Measurements from ENCODE around the gene ARMC9. TPM values are rescaled to one million over a fixed set of nuclear protein-coding genes. Genes with fewer than 3 reads are reported as not detected.
"Not testable (repeated sequence)": the region's sequence is repeated elsewhere in the genome, so short reads cannot be mapped to it uniquely, and the experiment has no call there.

ARMC9 gene
- polyA plus RNA-seq, 1 donor, result 3.9 TPM

DNA sequence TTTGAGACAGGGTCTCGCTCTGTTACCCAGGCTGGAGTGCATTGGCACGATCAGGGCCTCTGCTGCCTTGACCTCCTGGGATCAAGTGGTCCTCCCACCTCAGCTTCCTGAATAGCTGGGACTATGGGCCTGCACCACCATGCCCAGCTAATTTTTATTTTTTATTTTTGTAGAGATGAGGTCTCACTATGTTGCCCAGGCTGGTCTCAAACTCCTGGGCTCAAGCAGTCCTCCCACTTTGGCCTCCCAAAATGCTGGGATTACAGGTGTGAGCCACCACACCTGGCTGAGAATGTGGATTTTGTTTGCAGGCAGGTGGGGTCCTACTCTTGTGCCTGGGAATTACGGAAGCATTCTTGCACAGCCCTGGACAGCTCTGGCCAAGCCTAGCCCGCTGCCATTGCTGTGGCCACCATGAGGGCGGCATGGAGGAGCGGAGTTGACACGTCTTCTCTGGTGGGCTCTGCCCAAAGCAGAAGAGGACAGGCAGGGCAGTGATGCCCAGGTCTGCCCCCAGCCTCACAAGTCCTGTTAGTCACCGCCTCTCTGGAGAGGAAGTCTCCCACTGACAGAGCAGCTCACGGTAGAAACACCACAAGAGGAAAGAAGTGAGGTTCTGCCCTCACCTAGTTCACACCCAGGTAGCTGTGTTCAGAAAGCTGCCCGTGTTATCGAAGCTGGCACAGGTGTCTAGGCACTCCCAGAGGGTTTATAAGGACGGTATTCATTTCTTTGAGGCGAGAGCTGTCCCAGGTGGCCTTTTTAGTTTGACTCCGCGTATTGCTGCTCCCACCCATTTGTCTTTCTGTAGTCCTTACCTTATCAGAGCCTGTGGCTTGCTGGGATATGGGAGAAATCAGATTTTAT, 46.2 kb downstream of the ARMC9 start:
- no peak for DNase-seq (ENCODE audit: low read depth)

GRCh38 chr2:231245249-231246094, 47.0 kb downstream of the ARMC9 start:
- DNase-seq (ENCODE audit: low read depth), result no peak

DNA sequence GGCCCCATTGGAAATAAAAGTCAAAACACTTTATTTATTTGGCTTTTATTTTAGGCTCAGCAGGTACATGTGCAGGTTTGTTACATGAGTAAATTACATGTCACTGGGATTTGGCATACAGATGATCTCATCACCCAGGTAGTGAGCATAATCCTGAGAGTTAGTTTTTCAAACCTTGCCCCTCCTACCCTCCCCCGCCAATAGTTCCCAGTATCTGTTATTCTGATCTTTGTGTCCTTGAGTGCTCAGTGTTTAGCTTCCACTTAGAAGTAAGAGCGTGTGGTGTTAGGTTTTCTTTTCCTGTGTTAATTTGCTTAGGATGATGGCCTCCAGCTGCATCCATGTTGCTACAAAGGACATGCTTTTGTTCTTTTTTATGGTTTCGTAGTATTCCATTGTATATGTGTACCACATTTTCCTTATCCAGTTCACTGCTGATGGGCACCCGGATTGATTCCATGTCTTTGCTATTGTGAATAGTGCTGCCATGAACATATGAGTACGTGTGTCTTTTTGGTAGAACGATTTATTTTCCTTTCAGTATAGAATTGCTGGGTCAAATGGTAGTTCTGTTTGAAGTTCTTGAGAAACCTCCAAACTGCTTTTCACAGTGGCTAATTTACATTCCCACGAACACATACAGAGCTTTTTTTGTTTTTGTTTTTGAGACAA, 47.9 kb downstream of the ARMC9 start:
- no peak for DNase-seq (ENCODE audit: low read depth)

GRCh38 chr2:231250146-231250545, 51.7 kb downstream of the ARMC9 start:
- DNase-seq (ENCODE audit: low read depth), result no peak

DNA sequence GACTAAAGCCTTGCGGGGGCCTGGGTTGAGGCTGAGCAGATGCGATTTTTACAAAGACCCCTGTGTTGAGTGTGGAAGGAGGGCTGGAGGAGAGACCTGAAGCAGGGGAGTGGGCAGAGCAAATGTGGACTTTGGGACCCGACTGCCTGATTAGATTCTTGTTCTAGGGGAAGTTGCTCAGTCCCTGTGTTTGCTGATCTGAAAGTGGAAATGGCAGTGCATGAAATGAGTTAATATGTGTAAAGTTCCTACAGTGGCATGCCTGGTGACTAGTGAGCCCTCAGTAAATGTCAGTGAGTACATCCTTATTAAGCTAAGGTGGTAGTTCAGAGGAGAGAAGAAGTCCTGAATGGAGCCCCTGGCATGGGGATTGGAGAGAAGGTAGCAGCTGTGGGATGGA, 52.3 kb downstream of the ARMC9 start:
- no peak for DNase-seq (ENCODE audit: low read depth)

DNA sequence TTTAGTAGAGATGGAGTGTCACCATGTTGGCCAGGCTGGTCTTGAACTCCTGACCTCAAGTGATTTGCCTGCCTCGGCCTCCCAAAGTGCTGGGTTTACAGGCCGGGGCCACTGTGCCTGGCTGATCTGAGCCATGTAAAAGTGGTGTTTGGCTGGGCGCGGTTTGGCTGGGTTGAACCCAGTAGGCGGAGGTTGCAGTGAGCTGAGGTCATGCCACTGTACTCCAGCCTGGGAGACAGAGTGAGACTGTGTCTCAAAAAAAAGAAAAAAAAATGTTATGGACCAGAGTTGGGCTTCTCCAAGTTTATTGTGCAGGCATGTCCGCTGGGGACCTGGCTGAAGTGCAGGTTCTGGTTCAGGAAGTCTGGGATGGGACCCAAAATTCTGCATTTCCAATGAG, 54.9 kb downstream of the ARMC9 start:
- not testable (repeated sequence) for DNase-seq (ENCODE audit: low read depth)

DNA sequence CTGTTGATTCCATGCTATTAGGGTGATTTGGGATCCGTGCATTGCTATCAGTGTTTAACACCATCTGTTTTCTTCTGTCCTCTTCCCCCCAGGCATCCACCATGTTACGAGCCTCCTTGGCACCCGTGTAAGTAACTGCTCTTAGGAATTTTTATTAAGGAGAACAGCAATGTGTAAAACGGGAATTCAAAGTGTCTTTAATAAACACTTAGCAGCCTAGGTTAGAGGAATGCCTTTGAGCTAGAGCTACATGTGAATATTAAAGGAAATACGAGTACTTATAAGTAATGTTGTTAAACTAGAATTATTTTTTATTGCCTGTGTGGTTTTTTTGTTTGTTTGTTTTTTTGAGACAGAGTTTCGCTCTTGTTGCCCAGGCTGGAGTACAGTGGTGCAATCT, 58.1 kb downstream of the ARMC9 start:
- DNase-seq (ENCODE audit: low read depth), result no peak

DNA sequence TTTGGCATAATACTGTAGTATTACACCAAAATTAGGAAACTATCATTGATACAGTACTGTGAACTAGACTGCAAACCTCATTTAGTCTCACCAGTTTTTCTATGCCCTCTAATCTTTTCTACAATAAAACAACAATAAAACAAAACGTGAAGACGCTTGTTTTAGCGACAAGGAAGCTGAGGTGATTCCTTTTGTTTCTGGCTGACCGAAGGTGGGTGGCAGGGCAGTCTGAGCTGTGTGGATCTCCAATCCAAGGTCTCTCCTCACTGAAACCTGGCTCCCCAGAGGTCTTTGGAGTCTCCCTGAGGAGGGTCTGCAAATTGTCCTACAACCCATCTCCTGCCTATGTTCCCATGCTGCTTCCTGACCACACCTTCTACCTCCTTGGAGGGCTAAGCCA, 59.3 kb downstream of the ARMC9 start:
- DNase-seq (ENCODE audit: low read depth), result no peak

DNA sequence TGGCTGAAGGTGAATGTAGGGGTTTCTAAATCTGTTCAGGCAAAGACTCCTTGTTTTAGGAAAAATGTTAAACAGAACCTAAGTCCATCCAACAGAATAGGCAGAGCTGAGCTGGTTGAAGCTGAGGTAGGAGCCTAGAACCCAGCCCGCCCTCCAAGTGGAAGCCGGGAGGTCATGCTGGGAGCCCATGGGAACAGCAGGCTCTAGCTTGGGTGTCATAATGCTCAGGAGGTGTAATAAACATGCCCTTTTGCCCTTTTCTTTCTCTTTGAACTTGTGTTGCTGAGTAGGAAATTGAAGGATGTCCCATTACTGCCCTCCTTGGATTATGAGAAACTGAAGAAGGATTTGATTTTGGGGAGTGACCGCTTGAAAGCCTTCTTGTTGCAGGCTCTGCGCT, 60.3 kb downstream of the ARMC9 start:
- no peak for DNase-seq (ENCODE audit: low read depth)

DNA sequence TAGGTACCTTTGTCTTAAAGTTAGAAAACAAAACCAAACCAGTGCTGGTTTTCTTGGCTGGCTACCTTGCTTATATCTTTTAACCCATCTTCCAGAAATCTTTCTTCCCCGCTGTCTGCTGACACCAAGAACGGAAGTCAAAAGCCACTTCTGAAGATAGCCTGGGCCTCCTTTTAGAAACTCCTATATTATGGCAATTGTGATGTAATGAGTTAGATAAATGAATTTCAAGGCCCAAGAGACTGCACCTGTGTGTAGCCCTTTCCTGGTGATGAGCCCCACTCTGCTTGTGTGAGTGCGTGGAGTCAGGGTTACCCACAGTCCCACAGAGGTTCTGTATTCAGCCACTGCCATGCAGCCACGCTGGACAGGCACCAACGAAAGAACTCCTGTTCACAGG, 60.7 kb downstream of the ARMC9 start:
- no peak for DNase-seq (ENCODE audit: low read depth)

GRCh38 chr2:231260442-231261208, 62.2 kb downstream of the ARMC9 start:
- DNase-seq (ENCODE audit: low read depth), result no peak

GRCh38 chr2:231263118-231263831, 64.8 kb downstream of the ARMC9 start:
- no peak for DNase-seq (ENCODE audit: low read depth)

DNA sequence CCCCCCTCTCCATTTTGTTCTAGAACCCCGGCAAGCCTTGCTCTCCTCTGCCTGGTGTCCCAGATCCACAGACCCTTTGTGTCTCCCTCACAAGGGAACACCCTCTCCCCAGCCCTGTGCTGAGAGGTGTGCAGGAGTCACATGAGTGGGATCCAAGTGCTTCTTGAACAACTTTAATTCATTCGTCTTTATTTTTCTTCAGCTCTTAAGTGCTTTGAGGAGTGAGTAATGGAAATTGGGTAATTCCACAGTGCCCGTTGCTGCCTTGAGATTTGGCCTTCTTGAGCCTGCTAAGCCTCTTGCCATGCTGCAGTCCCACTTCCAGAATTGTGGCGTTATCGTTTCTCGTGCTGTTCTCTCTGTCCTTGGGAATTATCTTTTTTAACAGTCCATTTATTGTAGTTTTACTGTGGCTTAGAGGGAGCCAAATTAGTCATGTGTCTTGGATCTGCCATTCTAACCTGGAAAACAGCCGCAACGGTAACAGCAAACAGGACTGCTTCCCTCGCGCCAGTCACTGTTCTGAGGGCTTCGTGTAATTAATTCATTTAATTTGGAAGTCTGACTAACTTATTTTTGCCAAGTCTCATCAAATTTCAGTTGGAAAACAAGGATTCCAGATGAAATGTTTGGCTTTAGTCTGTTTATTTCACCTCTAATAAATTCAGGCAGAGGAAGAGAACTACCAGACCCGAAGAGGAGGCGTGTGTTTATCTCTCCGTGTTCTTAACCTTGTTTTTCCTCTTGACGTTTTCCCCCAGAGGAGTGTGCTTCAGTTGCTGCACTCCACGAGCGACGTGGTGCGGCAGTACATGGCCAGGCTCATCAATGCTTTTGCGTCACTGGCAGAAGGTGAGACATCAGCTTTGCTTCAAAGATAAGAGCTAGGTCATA, 72.0 kb downstream of the ARMC9 start:
- DNase-seq (ENCODE audit: low read depth), result no peak

DNA sequence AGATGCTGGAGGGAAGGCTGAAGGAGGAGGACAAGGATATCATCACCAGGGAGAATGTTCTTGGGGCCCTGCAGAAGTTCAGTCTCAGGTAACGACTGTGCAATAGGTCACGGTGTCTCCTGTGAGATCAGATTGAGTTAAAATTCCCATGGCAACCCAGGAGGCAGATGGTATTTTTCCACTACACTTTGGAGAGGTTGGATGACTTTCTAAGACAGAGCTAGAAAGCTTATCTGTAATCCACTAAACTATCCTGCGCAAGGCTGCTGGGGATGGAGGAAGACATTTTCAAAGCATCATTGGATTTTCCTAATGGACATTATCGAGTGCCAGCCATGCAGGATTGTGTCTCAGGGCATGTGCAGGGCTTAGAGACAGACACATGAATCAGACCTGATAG, 74.6 kb downstream of the ARMC9 start:
- no peak for DNase-seq (ENCODE audit: low read depth)

DNA sequence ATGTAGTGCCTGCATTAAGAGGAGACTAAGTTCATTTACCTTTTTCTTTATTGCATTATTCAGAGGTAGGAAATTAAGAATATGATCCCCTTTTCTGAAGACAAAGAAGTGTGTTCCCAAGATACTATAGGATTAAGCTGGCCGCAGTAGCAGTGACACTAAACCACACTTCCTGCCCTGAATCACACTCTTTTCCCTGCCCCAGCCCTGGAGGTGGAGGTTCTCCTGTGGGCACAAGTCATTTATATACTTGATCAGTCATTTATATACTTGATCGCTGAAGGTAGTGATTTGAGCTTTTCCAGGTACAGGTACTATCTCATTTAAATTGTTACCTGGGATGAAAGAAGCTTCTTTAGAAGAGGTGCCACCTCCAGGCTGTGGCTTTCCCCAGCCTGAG, 78.6 kb downstream of the ARMC9 start:
- no peak for DNase-seq (ENCODE audit: low read depth)

DNA sequence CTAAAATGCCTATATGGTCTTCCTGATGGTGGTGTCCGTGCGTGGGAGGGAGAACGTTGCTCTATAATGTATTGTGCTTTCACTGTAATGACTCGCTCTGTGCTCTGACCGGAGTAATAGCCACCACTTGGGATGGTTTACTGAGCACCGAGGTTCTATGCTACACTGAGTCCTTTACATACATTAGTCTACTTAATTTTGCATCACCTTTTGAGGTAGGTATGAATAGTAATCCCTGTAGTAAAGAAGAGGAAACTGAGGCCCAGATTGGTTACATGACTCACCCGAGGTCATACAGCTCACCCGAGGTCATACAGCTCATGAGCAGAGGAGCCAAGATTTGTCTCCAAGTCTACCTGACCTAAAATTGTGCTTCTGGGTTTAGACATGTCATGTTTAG, 79.5 kb downstream of the ARMC9 start:
- DNase-seq (ENCODE audit: low read depth), result no peak

DNA sequence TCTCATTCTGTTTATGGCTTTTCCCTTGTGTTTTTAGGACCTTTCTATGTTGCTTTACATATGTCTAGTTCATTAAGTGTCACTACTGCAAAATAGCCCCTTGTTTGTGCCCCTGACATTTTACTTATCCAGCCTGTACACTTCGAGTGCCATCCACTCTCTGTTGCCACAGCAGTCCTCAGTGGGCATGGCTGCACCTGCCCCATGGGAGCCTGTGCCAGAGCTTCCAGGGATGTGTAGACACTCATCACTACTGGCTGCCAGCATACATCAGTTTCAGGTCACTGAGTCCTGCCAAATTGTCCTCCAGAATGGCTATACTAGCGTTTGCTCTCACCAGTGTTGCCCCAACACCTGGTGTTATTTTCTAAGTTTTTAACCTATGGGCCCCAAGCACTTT, 80.4 kb downstream of the ARMC9 start:
- no peak for DNase-seq (ENCODE audit: low read depth)

DNA sequence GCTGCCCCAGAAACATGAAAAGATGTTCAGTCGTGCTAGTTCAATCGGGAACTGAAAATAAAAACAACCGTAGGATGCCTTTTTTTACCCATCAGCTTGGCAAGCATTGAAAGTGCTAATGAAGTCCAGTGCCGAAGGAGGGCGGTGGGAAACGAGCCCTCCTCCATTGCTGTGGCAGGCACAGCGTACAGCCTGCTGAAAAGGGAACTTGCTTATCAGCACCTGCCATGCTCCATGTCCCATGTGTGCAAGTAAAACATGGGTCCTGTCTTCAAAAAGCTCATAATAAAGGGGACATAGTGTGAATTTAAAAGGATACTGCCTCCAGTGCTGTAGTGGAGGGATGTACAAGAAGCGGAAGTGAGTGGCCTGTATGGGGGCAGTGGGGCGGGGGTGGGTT, 82.4 kb downstream of the ARMC9 start:
- no peak for DNase-seq (ENCODE audit: low read depth)

DNA sequence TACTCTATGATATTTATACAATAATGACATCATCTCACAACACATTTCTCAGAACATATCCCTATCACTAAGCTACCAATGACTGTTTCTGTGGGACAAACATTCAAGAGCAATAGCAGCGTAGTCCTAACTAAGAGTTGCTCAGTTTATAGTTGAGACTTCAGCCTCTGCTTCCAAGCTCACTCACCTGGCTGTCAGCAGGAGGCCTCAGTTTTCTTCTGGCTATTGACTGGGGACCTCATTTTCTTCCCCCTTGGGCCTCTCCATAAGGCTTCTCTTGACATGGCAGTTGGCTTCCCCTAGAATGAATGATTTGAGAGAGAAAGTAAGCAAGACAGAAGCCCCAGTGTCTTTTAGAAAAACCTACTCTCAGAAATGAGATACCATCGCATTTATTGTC, 85.9 kb downstream of the ARMC9 start:
- DNase-seq (ENCODE audit: low read depth), result no peak

DNA sequence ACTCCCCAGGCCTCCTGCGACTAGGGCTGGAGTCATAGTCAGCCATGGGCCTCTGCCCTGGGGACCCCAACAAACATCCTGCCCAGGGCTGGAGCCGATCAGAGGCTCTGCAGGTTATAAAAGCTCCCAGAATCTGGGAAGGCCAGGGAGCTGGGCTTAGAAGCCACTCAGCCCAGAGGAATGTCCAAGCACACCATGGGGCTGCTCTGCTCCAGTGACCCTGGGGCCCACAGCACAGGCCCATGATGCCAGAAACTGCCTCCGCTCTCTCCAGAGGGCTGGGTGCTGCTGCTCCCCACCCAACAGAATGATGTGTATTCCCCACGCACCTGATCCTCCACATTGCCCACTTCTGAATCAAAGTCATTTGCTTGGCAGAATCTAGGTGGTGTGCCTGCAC, 88.5 kb downstream of the ARMC9 start:
- DNase-seq (ENCODE audit: low read depth), result no peak

Measured in forelimb muscle (tissue), 1 donor.